ENCODE measurements around the gene ABCB9. TPM values are rescaled to one million over a fixed set of nuclear protein-coding genes. Genes with fewer than 3 reads are reported as not detected.

The ABCB9 gene
- total RNA-seq, 1 donor from 2014 or later: 4.4 TPM

Small RNA genes lying within 50 kb of the gene (microRNA-seq; reads per million reads assigned to microRNA genes)
- gene MIR4304: not detected

Other genes starting within 250 kb of the ABCB9 start
- gene HCAR3, start 249.7 kb downstream of the ABCB9 start, total RNA-seq: 0.16 TPM
- 0.08 TPM for gene HCAR1, start 235.6 kb downstream of the ABCB9 start, total RNA-seq
- 28.1 TPM for gene DENR, start 213.6 kb downstream of the ABCB9 start, total RNA-seq
- gene CCDC62, start 191.9 kb downstream of the ABCB9 start, total RNA-seq: 0.49 TPM
- gene HIP1R, start 131.0 kb downstream of the ABCB9 start, total RNA-seq: 17.6 TPM
- gene VPS37B, start 70.3 kb downstream of the ABCB9 start, total RNA-seq: 25.4 TPM
- 16.2 TPM for gene OGFOD2, start 8.8 kb upstream of the ABCB9 start, total RNA-seq
- 158 TPM for gene ARL6IP4, start 14.2 kb upstream of the ABCB9 start, total RNA-seq
- gene PITPNM2, start 184.6 kb upstream of the ABCB9 start, total RNA-seq: 19.6 TPM

All from Right ventricle myocardium inferior (tissue), 1 donor.